ENCODE results near the gene C1QTNF12.
A peak's percentile ranks its signal among the peaks of the same experiment; 100 is the strongest.

Gene C1QTNF12

DNA sequence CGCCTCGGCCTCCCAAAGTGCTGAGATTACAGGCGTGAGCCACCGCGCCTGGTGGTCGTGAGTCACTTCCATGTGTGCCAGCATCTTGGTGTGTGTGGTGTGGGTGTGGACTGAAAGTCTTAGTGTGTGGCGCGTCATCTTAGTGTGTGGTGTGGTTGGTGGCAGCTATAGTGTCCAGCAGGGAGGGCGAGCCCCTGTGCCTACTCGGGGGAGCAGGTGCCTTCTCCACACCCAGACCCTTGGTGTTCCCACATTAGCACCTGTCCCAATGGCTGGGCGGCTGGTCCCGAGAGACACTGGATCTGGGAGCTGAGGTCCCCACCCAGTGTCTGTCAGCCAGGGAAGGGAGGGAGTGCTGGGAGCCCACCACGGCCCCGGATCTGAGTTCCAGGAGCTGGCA is 36.5 kb upstream of the C1QTNF12 start:
- no peak for DNase-seq

DNA sequence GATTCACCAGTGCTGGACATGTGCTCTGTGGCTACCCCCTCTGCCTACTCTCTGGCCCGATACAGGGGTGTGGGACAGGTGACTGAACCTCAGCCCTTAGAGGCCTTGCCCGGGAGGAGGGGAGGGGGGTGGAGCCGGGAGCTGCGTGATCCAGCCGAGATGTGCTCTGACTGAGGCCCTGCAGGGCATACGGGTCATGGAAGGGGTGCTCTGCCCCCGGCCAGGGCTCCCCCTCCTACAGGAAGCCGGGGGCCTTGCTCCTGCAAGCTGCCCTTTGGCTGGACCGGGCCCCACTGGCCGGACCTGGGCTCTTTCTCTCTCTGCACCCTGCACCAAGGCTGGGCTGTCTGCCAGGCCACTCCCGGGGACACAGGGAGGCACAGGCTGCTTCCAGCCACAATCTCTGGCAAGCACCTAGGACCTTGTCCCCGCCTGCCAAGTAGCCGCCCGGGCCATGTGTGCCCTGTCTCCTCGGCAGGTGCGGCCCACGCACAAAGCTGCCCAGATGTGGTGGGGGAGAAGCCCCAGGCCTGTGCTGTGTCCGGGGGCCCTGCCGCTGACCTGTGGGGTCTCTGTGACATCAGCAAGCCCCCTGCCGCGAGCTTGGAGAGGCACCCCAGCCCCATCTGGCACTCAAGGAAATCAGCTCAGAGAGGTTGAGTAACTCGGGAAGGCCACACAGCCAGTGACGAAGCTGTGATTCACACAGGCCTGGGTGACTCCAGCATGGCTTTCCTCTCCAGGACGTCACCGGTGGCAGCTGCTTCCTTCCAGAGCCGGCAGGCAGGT is 35.2 kb upstream of the C1QTNF12 start:
- peak in 1 of 58 donors; percentile 15 for DNase-seq

DNA sequence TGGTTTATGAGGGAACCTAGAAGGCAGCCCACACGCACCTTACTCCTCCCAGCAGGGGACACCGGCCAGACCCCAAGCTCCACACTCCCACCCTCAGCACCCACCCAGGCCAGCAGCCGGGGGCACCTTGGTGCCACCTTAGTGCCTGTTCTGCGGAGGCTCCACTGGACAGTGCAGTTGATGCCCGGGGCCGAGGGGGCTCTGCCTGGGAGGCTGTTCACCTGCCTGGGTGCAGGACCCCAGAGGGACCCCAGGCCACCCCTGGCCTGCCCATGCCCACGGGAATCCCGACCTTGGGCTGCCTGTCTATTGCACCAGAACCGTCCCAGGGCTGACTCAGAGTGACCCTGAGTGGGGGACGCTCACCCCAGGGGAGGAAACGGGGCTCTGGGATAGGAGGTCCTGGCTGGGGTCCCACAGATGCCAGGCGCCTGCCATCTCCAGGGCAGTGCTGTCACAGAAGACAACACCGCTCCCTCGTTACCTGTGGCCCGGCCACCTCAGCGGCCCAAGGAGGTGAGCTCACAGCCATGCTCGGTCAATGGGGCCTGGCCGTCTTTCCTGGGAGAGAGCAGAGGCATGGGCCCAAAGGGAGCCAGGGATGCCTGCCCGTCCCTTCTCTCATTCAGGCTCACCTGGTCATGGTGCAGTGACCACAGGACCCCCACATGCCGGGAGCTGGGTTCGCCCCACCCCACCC is 34.4 kb upstream of the C1QTNF12 start:
- DNase-seq: no peak

GRCh38 chr1:1279028-1279427 is 32.5 kb upstream of the C1QTNF12 start:
- no peak for DNase-seq

DNA sequence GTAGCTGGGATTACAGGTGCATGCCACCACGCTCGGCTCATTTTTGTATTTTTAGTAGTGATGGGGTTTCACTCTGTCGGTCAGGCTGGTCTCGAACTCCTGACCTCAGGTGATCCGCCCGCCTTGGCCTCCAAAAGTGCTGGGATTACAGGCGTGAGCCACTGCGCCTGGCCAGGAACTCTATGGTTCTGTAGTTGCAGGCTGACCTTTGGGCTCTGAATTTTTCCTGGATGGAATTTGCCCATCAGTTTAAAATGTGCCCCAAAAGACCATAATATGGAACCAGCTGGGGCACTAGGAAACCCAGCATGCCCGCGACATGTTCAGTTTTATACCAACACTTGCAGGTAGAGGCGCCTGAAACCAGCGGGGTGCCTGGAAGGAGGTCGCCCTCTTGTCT is 32.1 kb upstream of the C1QTNF12 start:
- no peak for DNase-seq

- no peak for DNase-seq
Measured at GRCh38 chr1:1275836-1276235, 29.3 kb upstream of the C1QTNF12 start.

DNA sequence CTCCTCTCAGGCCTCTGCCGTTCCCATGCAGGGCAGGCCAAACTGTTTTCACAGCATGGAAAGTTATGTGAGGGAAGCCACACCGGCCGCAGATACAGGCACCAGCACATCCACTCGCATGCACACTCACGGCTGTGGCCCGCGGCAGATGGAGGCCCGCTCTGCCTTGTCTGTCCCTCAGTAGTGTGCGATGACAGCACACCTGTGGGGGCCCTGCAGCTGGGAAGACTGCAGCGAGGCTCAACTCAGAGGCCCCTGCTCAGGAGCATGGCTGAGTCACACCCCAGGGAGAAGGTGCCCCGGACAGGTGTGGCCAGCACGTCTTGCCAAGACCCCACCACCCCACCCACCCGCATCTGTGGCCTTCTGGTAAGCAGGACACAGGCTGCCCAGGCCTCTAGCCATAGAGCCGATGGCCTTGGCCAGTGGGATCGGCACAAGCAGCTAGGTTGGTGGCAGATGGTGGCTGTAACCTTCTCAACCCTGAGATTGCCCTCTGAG is 28.5 kb upstream of the C1QTNF12 start:
- DNase-seq: no peak

DNA sequence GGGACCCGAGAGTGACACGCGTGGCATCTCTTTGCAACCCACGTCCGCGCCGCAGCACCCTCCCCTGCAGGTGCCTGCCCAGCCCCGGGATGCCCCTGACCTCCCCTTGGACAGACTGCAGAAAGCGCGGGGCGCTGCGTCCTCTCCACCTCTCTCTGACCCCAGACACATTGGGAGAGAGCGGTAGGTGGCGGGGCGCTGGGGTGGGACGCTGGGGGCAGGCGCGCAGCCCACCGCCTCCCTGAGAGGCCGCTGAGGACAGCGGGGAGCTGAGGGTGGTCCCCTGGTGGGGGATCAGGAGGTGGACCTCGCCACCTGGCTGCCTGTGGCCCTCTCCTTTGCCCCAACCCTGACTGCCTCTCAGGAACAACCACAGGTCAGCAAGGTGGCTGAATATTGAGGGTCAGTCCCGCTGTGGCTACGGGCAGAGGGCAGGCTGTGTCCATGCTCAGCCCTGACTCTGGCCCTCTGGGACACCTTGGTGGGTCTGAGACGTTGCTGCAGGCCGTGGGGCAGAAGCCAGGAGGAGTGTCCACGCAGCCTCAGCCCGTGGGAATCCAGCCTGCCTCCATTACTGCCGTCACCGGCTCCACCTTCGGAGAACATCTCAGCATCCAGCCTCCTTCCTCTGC is 27.9 kb upstream of the C1QTNF12 start:
- peak in 2 of 58 donors; percentile 53 to 55 for DNase-seq

DNA sequence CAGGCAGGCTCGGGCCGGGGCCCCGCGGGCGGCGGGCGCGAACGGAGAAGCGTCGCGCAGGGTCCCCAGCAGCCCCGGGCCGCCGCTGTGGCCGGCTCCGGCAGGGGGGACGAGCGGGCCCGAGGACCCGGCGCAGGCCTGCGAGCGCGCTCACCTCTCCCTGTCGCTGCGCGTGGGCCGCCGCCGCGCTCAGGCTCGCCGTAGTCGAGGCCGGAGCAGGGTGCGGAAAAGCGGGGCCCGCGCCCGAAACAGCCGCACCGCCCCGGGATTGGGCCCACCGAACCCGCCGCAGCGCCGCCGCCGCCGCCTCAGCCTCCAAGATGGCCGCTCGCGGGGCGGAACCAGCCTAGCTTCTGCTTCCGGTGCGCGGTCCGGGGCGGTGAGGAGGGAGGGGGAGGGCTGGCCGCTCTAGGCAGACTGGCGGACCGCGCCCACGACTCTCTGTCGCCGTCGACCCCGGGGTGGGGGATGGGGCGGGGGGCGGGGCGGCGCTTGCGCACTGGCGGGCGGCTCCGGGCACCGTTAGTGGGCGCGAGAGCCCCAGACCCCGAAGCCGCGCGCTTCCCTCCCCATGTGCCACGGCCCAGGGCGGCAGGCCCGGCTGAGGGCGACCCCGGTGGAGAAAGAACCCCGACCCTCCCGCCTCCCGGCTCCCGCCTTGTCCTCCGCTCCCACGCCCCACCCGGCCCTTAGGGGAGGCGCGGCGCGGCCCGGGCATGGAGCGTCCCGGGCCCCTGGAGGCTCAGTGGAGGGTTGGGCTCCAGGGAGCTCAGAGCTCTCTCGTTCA is 27.2 kb upstream of the C1QTNF12 start, which contains the start of gene UBE2J2:
Gene UBE2J2 (minus strand): TSS at position 343 of the 787 bp plus-strand sequence. CDS start 5,862 bp downstream, outside the sequence.
- DNase-seq: peak; percentile 50 to 95 (median 90)

GRCh38 chr1:1273209-1273511 is 26.6 kb upstream of the C1QTNF12 start:
- DNase-seq: no peak

- DNase-seq: no peak
Measured at GRCh38 chr1:1272341-1273208, 26.1 kb upstream of the C1QTNF12 start.

DNA sequence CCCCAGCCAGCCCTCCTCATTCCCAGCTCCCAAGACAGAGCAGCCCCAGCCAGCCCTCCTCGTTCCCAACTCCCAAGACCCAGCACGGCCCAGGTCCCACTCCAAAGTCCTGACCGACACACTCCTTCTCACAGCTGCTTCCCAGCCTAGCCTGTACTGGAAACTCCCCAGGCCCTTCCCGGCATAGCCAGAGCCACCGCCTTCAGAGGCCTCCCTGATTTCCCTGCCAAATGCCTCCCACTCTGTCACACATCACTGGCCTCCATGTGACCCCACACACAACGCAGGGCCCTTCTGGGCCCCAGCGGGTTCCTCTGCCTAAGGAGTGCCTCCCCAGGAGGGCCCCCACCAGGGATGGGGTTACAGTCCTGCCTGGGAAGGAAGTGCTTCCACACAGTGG is 24.3 kb upstream of the C1QTNF12 start:
- DNase-seq: no peak

GRCh38 chr1:1268284-1268682 is 21.8 kb upstream of the C1QTNF12 start:
- DNase-seq: no peak

- DNase-seq: no peak
Measured at GRCh38 chr1:1267488-1268283, 21.2 kb upstream of the C1QTNF12 start.

GRCh38 chr1:1264868-1265272 is 18.3 kb upstream of the C1QTNF12 start:
- no peak for DNase-seq

DNA sequence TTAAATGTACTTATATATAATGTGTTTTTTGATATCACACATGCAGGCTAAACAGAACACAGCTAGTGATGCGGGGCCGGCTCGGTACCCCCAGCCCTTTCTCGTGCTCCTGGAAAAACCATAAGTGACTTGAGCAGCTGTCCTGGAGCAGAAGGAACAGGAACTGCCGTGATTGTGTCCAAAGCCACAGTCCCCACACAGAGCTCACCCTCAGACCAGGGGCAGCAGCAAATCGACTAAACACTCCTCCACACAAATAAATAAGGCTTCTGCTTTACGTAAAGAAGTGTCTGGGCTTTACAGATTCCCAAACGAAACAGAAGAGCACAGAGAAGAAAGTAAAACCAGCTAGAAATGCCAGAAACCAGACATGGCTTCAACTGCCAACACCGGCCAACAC is 17.5 kb upstream of the C1QTNF12 start:
- no peak for DNase-seq

- no peak for DNase-seq
Measured at GRCh38 chr1:1262758-1263157, 16.2 kb upstream of the C1QTNF12 start.

DNA sequence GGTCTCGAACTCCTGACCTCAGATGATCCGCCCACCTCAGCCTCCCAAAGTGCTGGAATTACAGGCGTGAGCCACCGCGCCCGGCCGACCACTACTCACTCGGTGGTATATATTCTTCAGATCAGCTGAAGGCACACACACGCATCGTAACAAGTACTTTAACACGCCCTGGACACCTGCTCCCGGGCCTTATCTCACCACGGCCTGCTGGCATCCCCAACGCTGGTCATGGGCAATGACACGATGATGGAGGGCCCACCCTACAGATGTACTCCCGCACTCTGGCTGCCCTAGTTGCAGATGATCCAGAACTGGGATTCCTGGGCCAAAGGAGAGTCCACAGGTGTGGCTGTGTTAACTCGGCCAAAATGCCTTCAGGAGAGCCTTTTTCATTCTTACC is 15.5 kb upstream of the C1QTNF12 start:
- no peak for DNase-seq

- DNase-seq: no peak
Measured at GRCh38 chr1:1260843-1261560, 14.5 kb upstream of the C1QTNF12 start.
